Thyroid gland (tissue), 4 donors: ENCODE results near the gene CKS1B.

ENCODE experiments used
- CTCF ChIP-seq, 6 experiments: fragments of 200-600 bp in 3 of 6; fragments of 450-650 bp in 3 of 6; sonication (generic) in 3 of 6; IDR thresholded peaks; one replicate each; pipeline ENCODE4 v1.5.1; 2016 to 2019; ENCODE audit warnings: antibody characterized with exemption in 6 of 6, mild to moderate bottlenecking in 2 of 6, inconsistent platforms in 1 of 6, moderate library complexity in 1 of 6
- POLR2A ChIP-seq, 2 donors: fragments of 450-650 bp; IDR thresholded peaks; one replicate each; pipeline ENCODE4 v1.6.1; 2017; ENCODE audit warnings: antibody characterized with exemption in 2 of 2, mild to moderate bottlenecking in 2 of 2, moderate library complexity in 1 of 2

DNA sequence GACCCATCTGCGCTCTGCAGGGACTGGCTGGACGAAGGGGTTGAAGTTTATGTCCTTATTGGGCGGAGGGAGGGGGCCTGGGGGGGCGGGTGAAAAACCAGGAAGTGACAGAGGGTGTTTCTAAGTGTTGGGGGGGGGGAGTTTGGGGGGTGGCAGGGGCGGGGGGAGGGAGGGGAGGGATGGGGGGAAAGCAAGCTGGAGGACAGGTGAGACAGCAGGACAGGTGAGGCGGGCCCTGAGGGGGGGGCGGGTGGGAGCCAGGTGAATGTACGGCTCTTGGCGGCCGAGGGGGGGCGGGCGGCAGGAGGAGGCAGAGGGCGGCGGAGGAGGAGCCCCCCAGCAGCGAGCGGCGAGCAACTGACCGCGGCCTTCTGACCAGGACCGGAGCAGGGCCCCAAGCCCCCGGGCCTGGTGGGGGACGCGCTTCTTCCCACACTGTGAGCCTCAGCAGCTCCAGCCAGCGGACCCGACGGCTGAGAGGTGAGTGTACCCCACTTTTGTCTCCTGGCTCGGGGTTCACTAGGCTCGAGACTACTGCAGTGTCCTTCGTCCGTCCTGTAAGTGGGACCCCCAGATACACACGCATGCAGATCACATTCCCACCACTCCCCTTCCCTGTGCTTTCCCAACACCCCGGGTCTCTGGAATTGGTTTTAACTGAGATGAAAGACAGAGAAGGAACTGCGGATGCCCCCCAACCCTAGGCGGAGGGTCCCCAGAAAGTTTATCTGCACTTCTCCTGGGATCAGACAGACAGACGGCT, 28.2 kb downstream of the CKS1B start, which contains the start of gene ZBTB7B:
- TF ChIP-seq CTCF (IDR thresholded peaks at IDR 0.05) (no peak), POLR2A (IDR thresholded peaks at IDR 0.05) (no peak)
